Measurements from ENCODE around the gene ESYT1.

GRCh38 chr12:56098592-56098991 lies 29.5 kb upstream of the ESYT1 start:
- TF ChIP-seq CTCF (IDR thresholded peaks at IDR 0.05; ENCODE audit: poor library complexity), result no peak
- TF ChIP-seq EZH2 (IDR thresholded peaks at IDR 0.05; ENCODE audit: borderline replicate concordance), result no peak
